ENCODE measurements around the gene IGF2R.
"Not testable (repeated sequence)": the region's sequence is repeated elsewhere in the genome, so short reads cannot be mapped to it uniquely, and the experiment has no call there.

IGF2R gene

DNA sequence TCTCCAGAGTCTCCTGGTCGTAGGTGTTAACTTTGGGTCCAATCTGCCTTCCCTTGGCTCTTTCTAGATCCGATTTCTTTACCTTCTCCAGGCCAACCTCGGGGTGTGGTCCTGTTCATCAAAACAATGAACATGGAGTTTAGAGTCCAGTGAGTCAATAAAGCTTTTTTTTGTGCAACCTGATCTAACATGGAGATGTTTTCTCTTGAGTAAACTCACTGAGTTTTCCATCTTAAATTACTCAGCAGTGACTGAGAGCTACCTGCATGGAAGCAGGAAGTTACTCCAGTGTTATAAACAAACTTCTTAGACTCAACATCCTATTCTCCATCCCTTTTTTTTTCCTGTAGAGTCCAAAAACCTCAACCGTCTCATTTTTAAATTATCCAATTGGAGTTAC is 137.8 kb downstream of the IGF2R start:
- DNase-seq, result no peak

DNA sequence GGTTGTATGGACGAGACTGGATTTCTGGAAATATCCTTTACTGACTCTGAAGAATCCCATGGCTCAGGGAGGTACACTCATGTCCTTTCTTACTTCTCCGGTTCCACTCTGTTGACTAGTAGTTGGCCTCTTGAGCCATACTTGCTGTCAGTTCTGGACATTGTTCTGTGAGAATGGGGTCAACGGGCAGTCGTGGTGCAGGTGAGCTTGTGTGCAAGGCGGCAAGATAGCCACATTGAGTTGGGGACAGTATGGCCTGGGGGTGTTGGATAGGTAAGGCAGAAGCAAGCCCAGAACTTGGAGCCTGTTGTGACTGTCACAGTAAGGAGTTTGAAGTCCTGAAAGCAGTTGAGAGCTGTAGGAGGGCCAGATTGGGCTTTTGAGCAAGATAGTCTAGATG is 139.2 kb downstream of the IGF2R start:
- no peak for DNase-seq

DNA sequence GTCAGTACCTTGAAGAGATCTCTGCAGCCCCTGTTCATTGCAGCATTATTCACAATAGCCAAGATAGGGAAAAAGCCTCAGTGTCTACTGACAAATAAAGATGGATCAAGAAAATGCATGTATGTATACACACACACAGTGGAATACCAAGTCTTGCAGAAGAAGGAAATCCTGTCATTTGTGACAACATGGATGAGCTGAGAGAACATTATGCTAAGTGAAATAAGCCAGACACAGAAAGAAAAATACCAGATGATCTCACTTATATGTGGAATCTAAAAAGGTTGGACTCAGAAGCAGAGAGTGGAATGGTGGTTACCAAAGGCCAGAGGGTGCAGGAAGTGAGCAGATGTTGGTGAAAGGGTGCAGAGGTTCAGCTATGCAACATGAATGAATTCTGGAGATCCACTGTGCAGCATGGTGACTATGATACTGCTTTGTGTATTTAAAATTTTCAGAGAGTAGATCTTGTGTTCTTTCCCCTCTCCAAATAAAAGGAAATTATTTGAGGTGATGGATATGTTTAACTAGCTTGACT is 141.8 kb downstream of the IGF2R start:
- DNase-seq, result no peak

DNA sequence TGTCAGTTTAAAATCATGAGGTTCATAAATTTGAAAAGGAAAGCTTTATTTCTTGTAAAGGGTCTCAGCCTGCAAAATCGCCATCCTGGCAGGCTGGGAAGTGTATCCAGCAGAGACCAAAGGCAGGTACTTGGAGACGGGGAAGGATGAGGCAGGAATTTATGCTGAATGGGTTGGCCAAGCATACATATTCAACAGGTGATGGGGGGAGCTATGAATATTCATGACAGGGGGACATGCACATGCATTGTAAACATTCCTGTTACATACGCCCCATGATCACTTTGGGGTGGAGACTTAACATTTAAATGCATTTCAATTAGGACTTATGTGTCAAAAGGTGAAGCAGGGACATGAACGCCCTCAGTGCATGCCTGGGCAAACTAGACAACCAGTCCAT is 142.9 kb downstream of the IGF2R start:
- DNase-seq, result no peak

DNA sequence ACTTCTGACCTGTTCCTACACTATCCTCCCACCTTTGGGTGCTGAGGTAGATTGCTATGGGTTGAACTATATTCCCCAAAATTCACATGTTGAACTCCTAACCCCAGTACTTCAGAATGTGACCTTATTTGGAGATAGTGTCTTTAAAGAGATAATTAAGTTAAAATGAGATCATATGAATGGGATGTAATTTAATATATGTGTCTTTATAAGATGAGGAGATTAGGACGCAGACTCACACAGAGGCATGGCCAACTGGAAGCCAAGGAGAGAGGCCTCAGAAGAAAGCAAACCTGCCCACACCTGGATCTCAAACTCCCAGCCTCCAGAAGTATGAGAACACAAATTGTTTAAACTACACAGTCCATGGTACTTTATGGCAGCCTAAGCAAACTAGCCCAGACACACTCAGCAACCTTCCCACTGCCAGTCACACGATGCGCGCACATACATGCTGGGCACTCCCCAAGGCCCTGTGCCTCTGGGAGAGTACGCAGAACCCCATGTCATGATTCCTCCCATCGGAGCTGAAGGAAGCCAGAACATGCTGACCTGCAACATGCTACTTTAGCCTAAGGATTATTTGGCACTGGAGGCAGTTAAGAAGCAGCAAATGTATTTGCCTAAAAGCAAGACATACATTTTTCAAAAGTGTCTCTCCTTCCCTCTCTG is 143.9 kb downstream of the IGF2R start:
- DNase-seq, result no peak

DNA sequence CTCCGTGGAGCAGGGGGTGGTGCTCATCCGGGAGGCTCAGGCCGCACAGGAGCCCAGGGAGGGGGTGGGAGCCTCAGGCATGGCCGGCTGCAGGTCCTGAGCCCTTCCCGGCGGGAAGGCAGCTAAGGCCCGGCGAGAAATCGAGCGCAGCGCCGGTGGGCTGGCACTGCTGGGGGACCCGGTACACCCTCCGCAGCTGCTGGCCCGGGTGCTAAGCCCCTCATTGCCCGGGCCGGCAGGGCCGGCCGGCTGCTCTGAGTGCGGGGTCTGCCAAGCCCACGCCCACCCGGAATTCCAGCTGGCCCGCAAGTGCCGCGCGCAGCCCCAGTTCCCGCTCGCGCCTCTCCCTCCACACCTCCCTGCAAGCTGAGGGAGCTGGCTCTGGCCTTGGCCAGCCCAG is 145.7 kb downstream of the IGF2R start:
- not testable (repeated sequence) for DNase-seq

DNA sequence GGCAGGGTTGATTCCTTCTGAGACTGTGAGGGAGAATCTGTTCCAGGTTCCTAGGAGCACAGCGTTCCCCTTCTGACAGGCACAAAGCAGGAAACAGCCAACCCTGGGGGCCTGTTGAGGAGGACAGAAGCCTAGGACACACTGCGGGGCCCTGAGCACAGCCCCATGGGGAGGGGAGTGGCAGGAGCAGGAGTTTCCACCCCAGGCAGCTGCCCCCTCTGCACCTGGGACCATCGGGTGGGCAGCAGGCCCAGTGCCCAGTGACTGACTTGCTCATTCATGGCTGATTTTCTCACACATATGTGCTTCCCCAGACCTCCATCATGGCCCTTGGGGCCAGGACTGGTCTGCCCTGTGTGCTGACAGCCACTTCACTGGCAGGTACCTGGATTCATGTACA is 146.5 kb downstream of the IGF2R start:
- no peak for DNase-seq

DNA sequence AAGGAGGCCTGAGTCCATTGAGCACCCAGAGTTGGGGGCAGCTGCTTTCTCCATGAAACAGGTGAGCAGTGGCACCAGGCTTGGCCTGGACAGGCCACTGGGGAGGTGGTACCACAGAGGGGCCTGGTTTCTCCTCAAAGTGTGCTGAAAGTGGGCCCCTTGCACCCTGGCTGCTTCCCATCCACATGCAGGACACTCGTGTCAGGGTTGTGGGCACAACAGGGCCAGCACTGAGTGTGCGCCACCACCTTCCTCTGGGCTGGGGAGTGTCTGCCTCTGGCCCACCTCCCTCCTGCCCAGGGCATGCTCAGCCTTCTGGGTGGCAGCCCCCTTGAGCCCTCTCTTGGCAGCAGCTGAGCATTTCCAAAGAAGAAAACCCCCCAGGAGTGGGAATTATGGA is 147.5 kb downstream of the IGF2R start:
- no peak for DNase-seq

DNA sequence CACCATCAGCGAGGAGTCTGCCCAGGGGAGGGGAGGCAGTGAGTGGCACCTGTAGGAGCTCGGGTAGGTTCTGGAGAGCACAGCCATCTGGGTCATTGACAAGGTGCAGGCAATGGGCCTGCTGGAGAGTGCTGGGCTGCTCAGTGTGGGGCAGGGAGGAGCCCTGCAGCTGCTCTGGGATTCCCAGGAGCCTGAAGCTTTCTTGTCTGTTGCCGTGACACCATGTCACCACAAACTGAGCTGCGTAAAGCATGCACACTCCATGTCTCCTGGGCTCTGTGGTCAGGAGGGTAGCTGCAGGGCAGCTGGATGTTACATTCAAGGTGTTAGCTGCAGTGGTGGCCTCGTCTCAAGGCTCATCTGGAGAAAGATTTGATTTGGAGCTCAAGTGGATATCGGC is 148.3 kb downstream of the IGF2R start:
- DNase-seq, result no peak

DNA sequence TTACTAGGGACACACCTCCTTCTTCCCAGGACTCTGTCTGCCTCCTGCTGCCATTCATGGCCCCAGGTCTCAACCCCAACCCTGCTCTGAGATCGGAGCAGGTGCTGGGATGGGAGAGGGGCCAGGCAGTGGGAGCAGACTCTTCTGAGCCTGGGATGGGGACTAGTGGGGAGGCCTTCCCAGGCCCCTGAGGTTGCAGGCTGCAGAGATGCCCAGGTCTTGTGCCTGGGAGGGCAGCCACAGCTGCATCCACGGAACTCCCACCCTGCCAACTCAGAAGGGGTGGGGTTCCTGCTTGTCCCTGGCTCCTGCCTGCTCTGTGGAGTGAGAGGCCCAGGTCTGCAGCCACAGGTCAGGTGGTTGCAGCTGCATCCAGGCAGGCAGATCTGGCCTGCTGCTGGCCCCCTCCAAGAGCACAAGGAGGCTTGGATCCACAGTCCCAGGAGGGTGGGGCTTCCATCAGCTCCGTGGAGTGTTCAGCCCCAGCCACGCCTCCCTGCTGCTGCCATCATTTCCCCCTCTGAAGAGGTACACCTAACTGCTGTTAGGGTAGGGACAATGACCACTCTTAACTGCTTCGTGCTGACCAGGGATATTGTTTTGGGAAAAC is 149.8 kb downstream of the IGF2R start:
- DNase-seq, result no peak

DNA sequence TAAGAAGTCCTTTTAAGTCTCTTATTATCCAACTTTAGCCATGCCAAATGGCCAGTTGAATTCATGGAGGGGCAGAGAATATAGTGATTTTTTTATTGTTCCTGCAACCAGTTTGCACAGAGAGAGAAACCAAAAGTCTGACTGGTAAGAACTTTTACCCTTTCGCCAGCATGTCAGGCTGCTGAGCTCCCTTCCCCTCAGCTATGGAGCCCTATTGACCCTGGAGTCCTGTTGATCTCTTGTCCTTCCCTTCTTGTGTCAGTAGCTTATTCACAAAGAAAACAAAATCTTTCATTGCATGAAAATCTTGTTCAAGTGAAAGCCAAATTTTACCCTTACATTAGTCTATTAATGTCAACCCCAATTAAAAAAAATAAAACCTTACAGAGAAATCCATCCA is 151.2 kb downstream of the IGF2R start:
- DNase-seq, result no peak

DNA sequence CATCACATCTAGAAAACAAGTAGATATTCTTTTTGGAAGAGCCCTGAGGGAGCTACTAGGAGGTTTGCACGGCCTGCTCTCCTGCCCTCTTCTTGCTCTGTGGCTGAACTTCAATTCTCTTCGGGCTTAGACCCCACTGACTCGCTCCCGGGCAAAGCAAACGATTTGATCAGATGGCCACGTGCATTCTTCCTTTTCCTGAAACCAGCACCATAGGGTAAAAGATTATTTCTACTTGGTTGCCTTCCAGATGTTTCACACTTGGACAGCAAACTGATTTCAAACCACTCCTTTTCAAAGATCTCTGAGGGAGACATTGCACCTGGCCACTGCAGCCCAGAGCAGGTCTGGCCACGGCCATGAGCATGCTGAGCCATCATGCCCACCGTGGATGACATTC is 152.7 kb downstream of the IGF2R start, which contains the start of gene SLC22A1:
Gene SLC22A1 (plus strand): TSS at position 258 of the 400 bp plus-strand sequence. CDS start 121 bp downstream, at position 379.
- DNase-seq, result no peak

DNA sequence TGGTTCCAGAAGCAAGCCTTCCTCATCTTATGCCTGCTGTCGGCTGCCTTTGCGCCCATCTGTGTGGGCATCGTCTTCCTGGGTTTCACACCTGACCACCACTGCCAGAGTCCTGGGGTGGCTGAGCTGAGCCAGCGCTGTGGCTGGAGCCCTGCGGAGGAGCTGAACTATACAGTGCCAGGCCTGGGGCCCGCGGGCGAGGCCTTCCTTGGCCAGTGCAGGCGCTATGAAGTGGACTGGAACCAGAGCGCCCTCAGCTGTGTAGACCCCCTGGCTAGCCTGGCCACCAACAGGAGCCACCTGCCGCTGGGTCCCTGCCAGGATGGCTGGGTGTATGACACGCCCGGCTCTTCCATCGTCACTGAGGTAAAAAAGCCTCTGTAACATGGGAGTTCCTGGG is 153.1 kb downstream of the IGF2R start:
- DNase-seq, result no peak

DNA sequence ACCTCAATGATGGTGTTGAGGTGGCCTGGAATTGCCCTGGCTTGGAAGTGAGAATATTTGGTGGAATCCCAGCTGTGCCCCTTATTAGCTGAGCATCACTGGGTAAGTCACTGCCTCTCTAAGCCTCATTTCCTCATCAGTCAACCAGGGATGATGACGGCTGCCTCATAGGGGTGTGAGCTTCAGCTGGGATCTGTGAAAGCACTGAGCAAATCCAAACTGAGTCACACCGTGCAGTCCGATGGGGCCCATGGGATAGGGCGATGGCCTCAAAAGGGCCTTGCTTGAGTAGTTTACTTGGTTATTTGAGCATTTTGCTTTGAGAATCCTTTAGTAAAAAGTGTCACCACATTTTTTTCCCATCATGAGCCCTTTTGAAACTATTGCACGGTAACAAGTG is 153.9 kb downstream of the IGF2R start:
- no peak for DNase-seq

DNA sequence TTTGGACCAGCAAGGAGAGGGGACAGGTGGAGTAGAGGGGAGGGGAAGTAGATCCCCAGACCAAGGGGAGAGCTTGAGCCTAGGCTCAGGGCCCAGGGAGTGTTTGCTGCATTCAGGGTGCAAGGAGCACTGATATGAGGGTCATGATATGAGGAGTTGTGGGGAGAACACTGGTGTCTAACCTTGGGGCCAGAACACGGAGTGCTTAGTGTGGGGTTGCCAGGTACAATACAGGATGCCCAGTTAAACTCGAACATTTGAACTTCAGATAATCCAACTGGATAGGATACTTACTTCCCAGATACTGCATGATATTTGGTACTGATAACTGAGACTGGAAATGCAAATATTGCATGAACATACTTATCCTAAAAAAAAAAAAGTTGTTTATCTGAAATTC is 155.1 kb downstream of the IGF2R start:
- DNase-seq, result no peak

DNA sequence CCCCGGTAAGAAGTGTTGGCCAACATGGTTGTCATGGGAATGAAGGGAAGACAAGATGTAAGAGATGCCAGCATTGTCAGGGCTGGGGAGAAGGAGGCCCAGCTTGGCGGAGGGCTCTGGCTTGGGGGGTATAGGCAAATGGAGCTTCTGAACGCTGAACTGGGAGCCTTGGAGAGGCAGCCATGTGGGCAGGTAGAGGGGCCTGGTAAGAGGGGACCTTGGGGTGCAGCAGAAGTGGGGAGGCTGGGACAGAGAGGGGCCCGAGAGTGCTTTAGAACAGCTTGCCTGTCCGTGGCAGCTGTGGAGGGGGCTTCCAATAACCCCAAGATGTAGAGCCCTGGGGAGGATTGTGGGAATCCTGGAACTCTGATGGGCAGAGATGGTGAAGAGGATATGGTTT is 155.7 kb downstream of the IGF2R start:
- DNase-seq, result no peak

DNA sequence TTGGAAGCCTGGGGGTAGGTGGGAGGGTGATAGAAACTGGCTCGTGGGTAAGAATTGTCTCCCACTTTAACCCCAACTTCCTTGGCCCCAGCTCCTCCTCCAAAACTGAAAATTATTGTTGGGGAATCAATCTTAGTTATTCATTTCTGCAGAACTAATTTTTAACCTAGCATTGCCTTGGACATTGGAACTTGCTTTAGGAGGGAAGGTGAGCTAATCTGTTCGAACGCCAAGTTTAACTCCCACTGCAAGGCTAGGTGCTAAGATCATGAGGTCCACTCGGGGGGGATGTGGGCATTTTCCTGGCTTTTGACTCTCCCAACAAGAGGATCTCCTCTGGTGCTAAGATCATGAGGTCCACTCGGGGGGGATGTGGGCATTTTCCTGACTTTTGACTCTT is 156.2 kb downstream of the IGF2R start:
- not testable (repeated sequence) for DNase-seq

DNA sequence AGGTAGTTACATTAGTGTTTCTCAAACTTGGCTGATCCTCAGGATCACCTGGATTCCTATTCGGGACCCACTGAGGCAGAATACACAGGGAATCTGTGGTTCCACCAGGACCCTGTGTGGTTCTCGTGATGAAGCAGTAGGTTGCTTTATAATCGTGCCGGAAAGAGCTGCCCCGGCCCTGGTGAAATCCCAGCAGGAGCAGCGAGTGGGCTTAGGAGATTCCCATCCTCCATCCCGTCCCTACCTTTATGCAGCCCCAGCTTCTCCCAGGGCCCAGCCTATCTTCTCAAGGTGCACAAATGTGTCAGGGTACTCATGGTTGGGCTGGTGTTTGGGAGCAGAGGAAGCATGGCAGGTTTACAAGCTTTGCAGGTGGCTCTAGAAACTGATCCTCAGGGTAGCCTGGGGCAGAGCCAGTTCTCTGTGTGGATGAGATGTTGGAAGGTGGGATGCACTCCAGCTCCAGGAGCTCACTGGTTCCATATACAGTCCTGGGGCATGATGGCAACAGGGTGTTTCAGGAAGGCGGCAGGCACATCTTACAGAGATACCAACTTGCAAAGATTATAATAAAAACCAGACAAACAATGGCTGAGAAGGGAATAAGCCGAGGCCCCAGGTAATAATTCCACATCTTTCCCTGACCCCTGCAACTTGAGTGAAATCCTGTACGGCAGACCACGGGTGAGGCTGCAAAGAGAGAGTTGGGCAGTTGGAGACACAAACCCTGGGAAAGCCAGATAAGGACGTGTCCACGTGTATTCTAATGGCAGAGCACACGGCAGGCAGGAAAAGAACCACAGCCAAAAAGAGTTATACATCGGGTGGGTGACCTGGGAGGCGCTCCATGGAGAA is 158.6 kb downstream of the IGF2R start:
- DNase-seq, result no peak

DNA sequence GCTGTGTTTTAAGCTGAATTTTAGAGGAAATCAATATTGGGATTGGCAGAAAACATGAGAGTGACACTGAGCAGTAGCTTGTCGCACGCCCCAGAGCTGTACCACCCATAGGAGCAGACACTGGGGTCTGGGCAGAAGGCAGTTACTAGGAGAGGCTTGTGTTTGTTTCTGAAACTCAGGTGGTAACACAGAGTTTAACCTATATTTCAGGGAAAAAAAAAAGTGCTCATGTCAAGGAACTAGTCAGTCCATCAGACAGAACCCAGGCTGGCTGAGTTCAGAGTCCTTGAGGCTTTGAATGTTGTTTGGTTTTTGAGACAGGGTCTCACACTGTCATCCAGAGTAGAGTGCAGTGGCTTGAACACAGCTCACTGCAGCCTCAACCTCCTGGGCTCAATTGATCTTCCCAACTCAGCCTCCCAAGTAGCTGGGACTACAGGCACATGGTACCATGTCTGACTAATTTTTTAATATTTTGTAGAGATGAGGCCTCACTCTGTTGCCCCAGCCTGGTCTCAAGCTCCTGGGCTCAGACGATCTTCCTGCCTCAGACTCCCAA is 159.3 kb downstream of the IGF2R start:
- no peak for DNase-seq

DNA sequence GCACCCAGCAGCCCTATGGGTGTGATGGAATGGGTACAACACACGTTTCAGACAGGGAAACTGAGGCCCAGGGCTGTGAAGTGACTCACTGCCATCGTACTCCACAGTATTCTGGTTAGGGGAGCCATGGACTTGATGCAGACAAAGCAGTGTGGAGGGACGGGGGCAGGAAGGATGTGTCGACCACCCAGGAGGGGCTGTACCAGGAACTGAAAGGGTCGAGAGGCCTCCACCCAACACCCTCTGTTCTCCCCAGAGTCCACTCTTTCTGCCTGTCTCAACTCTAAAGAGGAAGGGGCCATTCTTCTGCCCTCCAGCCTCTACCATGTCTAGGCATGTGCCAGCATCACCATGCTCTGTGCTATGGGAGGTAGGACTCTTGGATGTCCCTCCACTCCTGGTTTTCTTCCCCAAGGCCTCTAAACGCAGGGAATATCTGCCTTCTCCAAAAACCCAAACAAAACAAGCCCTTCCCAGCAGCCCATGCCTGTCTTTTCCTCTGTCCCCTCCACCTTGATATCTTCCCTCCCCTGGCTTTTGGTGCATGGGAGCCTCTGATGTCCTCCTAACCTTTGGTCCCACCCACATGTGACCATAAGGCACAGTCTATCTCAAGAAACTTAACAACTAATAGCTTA is 160.1 kb downstream of the IGF2R start:
- DNase-seq, result no peak

DNA sequence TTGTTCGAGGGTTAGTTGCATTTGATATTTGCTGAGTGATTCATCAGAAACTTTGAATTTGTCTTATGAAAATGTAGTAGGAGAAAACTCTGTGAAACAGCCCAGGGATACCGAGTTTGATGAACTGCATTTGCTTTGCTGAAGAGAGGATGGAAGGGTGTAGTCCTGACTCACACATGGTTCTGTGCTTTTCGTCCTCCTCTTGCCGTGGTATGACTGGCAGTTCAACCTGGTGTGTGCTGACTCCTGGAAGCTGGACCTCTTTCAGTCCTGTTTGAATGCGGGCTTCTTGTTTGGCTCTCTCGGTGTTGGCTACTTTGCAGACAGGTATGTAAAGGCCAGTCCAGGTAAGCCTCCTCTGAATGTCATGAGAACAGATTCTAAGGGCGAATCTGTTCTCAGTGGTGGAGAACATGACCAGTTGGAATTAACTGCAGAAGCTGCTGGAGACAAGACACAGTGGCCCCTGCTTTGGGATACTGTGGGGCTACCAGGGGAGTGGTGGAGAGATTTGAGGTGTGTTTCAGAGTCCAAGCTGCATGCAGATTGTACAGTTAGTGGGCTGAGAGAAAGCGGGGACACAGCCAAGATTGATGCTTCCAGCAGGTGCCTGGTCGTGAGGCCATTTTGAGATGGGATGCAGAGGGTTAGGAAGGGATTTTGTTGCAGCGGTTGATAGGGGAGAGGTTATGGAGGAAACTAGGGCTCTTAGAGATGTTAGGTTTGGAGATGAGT is 161.2 kb downstream of the IGF2R start:
- no peak for DNase-seq

All from NCI-H748 treated with DMSO at 0.1 percent for 48 hours (cell line).